Mucosa of stomach (tissue), 1 donor: ENCODE results near the gene TAPBPL.

Experiments used
- H3K27me3 ChIP-seq: one replicate; pipeline ENCODE4 v1.7.0; 2013; ENCODE audit warnings: mild to moderate bottlenecking, low read length; ENCODE audit not compliant: control insufficient read depth, insufficient read depth
- H3K36me3 ChIP-seq: one replicate; pipeline ENCODE4 v1.7.0; 2013; ENCODE audit warnings: low read length; ENCODE audit not compliant: control insufficient read depth, insufficient read depth
- H3K4me1 ChIP-seq: one replicate; pipeline ENCODE4 v1.7.0; 2013; ENCODE audit warnings: mild to moderate bottlenecking, low read length; ENCODE audit not compliant: control insufficient read depth, insufficient read depth
- H3K4me3 ChIP-seq: one replicate; pipeline ENCODE4 v1.7.0; 2013; ENCODE audit warnings: low read length
- H3K9ac ChIP-seq: one replicate; pipeline ENCODE4 v1.7.0; 2013; ENCODE audit warnings: mild to moderate bottlenecking, low read length, moderate library complexity
- H3K9me3 ChIP-seq: one replicate; pipeline ENCODE4 v1.7.0; 2013; ENCODE audit warnings: mild to moderate bottlenecking, low read length, moderate library complexity; ENCODE audit not compliant: control insufficient read depth
- donor health status: Pancreatic carcinoma.

Gene TAPBPL

DNA sequence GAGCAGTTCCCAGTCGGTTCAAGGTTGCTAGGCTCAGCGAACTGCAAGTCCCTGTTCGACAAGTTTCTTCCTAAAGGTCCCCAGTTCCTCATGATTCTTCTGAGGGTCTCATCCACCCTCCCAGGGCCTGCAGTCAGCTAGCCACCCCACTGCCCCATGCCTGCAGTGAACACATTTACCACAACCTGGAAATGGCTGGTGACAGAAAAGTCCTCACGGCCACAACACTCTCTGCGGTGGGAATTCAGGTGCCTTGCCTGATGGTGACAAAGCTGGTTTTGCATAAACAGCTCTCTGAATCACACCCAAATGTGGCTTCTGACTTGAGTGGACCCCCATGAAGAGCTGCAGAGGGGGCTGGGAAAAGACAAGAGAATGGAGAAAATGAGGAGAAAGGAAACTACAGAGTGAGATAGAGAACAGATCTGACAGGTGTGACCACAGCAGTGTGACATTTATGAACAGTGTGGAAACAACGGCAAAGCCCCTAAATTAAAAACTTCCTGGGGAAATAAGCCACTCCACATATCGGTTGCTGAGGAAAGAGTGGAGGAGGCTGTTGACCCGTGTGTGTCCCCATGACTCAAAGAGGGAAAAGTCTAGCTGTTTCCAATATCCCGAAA is 8.4 kb upstream of the TAPBPL start:
- H3K4me1 ChIP-seq: no peaks in the 10 kb centered on the region
- H3K9ac ChIP-seq: no peak overlapping the region
- H3K27me3 ChIP-seq: no peaks in the 10 kb centered on the region
- no peaks in the 10 kb centered on the region for H3K36me3 ChIP-seq
- H3K4me3 ChIP-seq: no peak overlapping the region
- H3K9me3 ChIP-seq: no peaks in the 10 kb centered on the region

- no peak overlapping the region for H3K4me3 ChIP-seq
- no peak overlapping the region for H3K9ac ChIP-seq
- H3K27me3 ChIP-seq: no peaks in the 10 kb centered on the region
- H3K9me3 ChIP-seq: no peaks in the 10 kb centered on the region
- no peaks in the 10 kb centered on the region for H3K4me1 ChIP-seq
- H3K36me3 ChIP-seq: no peaks in the 10 kb centered on the region
Observed at GRCh38 chr12:6444031-6444430, 7.8 kb upstream of the TAPBPL start.

GRCh38 chr12:6444704-6445688 is 6.8 kb upstream of the TAPBPL start, which contains the start of gene CD27:
TSS of gene CD27 (plus strand) at chr12:6444955. CDS start at chr12:6445096, 141 bp downstream.
- Histone ChIP-seq H3K36me3 (no peaks in the 10 kb centered on the region), H3K4me3 (no peak within 1 kb of the TSS), H3K9ac (no peak within 1 kb of the TSS), H3K27me3 (no peaks in the 10 kb centered on the region), H3K9me3 (no peaks in the 10 kb centered on the region), H3K4me1 (peaks cover under 1% of the 10 kb centered on the region)

DNA sequence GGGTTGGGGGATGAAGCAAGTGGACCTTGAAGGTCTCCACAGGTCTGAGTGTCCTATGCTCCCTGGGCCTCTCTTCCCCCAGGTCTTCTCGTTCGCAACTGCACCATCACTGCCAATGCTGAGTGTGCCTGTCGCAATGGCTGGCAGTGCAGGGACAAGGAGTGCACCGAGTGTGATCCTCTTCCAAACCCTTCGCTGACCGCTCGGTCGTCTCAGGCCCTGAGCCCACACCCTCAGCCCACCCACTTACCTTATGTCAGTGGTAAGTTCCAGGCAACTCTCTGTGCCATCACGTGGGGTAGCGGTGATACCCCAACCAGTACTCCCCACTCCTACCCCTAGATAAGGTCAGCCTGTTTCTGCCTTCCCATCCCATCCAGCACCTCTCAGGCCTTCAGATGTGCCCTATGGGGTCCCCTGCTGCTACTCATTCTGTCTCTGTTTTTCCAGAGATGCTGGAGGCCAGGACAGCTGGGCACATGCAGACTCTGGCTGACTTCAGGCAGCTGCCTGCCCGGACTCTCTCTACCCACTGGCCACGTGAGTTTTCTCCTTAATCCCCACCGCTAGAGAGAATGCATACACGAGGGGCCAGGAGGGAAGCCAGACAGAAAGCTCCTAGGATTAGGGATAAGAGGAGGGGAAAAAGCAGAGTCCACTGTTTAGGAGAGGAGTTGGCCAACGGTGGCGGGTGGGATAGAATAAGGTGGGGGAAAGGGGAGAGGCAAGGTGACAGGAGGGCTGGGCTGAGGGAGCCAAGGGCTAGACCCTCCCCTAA is 1.6 kb upstream of the TAPBPL start:
- Histone ChIP-seq H3K4me1 (peaks cover 22% of the 10 kb centered on the region), H3K27me3 (no peaks in the 10 kb centered on the region), H3K4me3 (peak overlapping the region; percentile 80), H3K9ac (peak overlapping the region; percentile 95), H3K36me3 (peaks cover 7% of the 10 kb centered on the region), H3K9me3 (no peaks in the 10 kb centered on the region)

DNA sequence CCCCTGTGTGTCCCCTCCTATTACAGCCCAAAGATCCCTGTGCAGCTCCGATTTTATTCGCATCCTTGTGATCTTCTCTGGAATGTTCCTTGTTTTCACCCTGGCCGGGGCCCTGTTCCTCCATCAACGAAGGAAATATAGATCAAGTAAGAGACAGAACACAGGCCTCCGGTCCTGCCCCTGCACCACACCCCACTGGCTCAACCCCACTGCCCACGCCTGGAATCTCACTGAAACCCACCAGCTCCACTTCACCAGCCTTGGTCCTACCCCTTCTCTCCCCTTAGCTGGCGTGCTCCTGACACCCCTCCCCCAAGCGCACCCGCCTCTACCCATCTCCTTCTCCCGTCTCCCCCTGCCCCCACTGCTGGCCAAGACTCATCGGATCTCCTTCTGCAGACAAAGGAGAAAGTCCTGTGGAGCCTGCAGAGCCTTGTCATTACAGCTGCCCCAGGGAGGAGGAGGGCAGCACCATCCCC is 934 bp upstream of the TAPBPL start:
- no peaks in the 10 kb centered on the region for H3K27me3 ChIP-seq

GRCh38 chr12:6452245-6452943 is 552 bp downstream of the TAPBPL start:
- H3K27me3 ChIP-seq: no peaks in the 10 kb centered on the region
- peak overlapping the region; percentile 95 for H3K9ac ChIP-seq
- H3K36me3 ChIP-seq: peaks cover 8% of the 10 kb centered on the region
- peaks cover 22% of the 10 kb centered on the region for H3K4me1 ChIP-seq
- peak overlapping the region; percentile 80 for H3K4me3 ChIP-seq
- no peaks in the 10 kb centered on the region for H3K9me3 ChIP-seq

More for the DNA sequence above, 934 bp upstream of the TAPBPL start:
- peak overlapping the region; percentile 80 for H3K4me3 ChIP-seq
- H3K36me3 ChIP-seq: peaks cover 7% of the 10 kb centered on the region
- H3K4me1 ChIP-seq: peaks cover 22% of the 10 kb centered on the region
- H3K9me3 ChIP-seq: no peaks in the 10 kb centered on the region
- peak overlapping the region; percentile 95 for H3K9ac ChIP-seq

DNA sequence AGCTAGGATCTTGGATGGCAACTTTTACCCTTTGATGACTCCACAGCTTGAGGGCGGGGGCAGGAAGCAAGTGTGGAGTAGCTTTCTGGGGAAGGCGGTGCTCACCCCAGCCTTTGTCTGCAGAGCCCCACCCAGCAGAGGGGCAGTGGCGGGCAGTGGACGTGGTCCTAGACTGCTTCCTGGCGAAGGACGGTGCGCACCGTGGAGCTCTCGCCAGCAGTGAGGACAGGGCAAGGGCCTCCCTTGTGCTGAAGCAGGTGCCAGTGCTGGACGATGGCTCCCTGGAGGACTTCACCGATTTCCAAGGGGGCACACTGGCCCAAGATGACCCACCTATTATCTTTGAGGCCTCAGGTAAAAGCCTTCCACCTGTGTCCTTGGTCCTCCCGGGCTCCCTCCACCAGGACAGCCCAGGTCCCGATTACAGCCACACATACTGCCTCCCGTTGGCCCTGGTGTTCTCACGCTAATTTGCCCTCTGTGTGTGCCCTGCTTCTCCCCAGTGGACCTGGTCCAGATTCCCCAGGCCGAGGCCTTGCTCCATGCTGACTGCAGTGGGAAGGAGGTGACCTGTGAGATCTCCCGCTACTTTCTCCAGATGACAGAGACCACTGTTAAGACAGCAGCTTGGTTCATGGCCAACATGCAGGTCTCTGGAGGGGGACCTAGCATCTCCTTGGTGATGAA is 1.2 kb downstream of the TAPBPL start:
- Histone ChIP-seq H3K9ac (peak overlapping the region; percentile 95), H3K9me3 (no peaks in the 10 kb centered on the region), H3K4me1 (peaks cover 22% of the 10 kb centered on the region), H3K27me3 (no peaks in the 10 kb centered on the region), H3K36me3 (peaks cover 14% of the 10 kb centered on the region), H3K4me3 (peak overlapping the region; percentile 80)

DNA sequence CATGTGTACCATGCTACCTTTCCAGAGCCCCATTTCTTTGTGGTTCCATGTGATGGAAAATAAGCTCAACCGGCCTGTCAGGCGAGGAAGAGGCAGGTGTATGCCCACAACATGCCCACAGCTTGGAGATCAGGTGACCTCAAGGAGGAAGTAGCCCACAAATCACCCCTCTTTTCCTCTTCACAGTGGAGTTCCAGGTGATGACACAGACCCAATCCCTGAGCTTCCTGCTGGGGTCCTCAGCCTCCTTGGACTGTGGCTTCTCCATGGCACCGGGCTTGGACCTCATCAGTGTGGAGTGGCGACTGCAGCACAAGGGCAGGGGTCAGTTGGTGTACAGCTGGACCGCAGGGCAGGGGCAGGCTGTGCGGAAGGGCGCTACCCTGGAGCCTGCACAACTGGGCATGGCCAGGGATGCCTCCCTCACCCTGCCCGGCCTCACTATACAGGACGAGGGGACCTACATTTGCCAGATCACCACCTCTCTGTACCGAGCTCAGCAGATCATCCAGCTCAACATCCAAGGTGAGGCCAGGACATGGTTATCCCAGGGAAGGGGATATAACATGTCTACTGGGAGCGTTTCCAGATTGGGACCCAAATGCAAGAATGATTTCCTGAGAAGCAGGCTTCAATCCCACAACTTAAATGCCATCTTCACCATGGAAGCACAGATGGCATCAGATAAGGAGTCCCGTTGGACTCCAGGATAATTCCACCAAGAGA is 5.5 kb downstream of the TAPBPL start:
- H3K4me1 ChIP-seq: peaks cover 19% of the 10 kb centered on the region
- no peak overlapping the region for H3K4me3 ChIP-seq
- peaks cover 38% of the 10 kb centered on the region for H3K36me3 ChIP-seq
- H3K27me3 ChIP-seq: no peaks in the 10 kb centered on the region
- H3K9me3 ChIP-seq: no peaks in the 10 kb centered on the region
- H3K9ac ChIP-seq: no peak overlapping the region

- no peaks in the 10 kb centered on the region for H3K9me3 ChIP-seq
- peaks cover 9% of the 10 kb centered on the region for H3K4me1 ChIP-seq
- H3K4me3 ChIP-seq: no peak overlapping the region
- H3K9ac ChIP-seq: no peak overlapping the region
- H3K27me3 ChIP-seq: no peaks in the 10 kb centered on the region
- H3K36me3 ChIP-seq: peaks cover 38% of the 10 kb centered on the region
Observed at GRCh38 chr12:6458281-6459003, 6.6 kb downstream of the TAPBPL start.

GRCh38 chr12:6459004-6459337 is 7.1 kb downstream of the TAPBPL start:
- Histone ChIP-seq H3K27me3 (no peaks in the 10 kb centered on the region), H3K9ac (no peak overlapping the region), H3K4me3 (no peak overlapping the region), H3K4me1 (peaks cover 8% of the 10 kb centered on the region), H3K9me3 (no peaks in the 10 kb centered on the region), H3K36me3 (peaks cover 40% of the 10 kb centered on the region)
